ENCODE results near the gene PPARG.

PPARG gene

DNA sequence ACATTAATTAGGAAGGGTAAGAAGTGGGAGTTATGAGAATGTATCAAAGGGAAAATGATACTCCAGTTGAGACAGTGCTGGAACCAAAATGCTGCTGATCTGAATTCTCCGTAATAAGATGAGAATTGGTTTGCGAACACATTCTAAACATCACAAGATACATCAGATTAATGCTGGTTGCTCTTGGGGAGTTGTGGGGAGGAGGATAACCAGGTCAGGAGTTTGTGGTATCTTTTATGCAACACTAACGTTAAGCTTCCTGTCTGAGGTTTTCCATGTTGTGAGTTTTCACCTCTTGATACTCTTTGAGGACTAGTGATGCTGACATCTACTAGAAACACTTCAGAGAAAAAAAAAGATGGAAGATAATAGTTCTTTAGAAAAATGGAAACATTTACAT, 47.2 kb downstream of the PPARG start:
- no peak overlapping the region for H3K4me3 ChIP-seq (ENCODE audit: insufficient read length, low read depth)
- no peak overlapping the region for H3K9ac ChIP-seq (ENCODE audit: insufficient read length, low read depth)
- H3K36me3 ChIP-seq (ENCODE audit: insufficient read depth, insufficient read length, low read length): no peaks in the 10 kb centered on the region
- no peak for DNase-seq (ENCODE audit: low read depth, low spot score)
- no peaks in the 10 kb centered on the region for H3K9me3 ChIP-seq (ENCODE audit: insufficient read depth, low read length)
- TF ChIP-seq YY1 (IDR thresholded peaks at IDR 0.05; ENCODE audit: insufficient read depth, insufficient read length) (no peak), SUZ12 (IDR thresholded peaks at IDR 0.05; ENCODE audit: extremely low read depth, insufficient read depth, insufficient read length) (no peak), ZNF274 (IDR thresholded peaks at IDR 0.05; ENCODE audit: low read depth, low read length) (no peak)
- no peaks in the 10 kb centered on the region for H3K4me1 ChIP-seq (ENCODE audit: insufficient read depth, insufficient read length)
- no peaks in the 10 kb centered on the region for H3K27me3 ChIP-seq (ENCODE audit: insufficient read depth, insufficient read length)

DNA sequence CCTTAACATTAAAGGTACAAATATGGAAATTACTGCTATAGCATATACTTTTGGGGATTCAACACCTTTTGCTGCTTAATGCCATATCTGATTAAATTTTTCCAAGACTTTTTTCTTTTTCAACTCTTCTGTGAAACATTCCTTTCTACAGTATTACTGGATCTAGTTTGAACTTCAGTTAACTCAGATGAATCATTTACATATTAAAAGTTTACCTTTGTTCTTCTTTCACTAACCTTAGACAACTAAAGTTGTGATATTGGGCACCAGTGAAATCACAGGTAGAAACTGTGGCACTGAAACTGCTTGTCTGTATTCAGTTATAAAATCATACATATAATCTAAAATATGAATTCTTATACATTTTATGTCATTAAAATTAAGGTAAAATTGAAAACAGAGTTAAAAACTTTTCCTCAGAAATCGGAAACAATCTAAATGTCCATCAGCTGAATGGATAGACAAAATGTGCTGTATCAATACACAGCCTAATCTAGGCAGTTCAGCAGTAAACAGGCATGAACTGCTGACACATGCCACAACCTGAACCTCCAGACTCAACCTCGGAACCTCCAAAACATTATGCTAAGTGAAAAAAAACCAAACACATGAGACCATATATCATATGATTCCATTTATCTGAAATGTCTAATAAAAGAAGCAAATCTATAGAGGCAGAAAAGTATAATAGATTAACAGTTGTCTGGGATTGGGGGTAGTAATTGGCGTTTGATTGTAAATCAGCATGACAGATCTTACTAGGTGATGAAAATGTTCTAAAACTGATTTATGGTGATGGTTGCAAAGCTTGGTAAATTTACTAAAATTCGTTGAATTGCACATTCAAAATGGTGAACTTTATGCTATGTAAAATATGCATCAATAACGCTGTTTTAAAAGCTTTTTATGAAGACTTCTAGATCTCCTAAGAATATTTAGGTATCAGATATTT, 50.0 kb downstream of the PPARG start:
- TF ChIP-seq SUZ12 (IDR thresholded peaks at IDR 0.05; ENCODE audit: extremely low read depth, insufficient read depth, insufficient read length): no peak
- no peak for TF ChIP-seq ZNF274 (IDR thresholded peaks at IDR 0.05; ENCODE audit: low read depth, low read length)
- TF ChIP-seq YY1 (IDR thresholded peaks at IDR 0.05; ENCODE audit: insufficient read depth, insufficient read length): no peak
- no peak for DNase-seq (ENCODE audit: low read depth, low spot score)
- no peaks in the 10 kb centered on the region for H3K9me3 ChIP-seq (ENCODE audit: insufficient read depth, low read length)
- H3K9ac ChIP-seq (ENCODE audit: insufficient read length, low read depth): no peak overlapping the region
- H3K4me1 ChIP-seq (ENCODE audit: insufficient read depth, insufficient read length): no peaks in the 10 kb centered on the region
- H3K27me3 ChIP-seq (ENCODE audit: insufficient read depth, insufficient read length): no peaks in the 10 kb centered on the region
- no peak overlapping the region for H3K4me3 ChIP-seq (ENCODE audit: insufficient read length, low read depth)
- no peaks in the 10 kb centered on the region for H3K36me3 ChIP-seq (ENCODE audit: insufficient read depth, insufficient read length, low read length)

DNA sequence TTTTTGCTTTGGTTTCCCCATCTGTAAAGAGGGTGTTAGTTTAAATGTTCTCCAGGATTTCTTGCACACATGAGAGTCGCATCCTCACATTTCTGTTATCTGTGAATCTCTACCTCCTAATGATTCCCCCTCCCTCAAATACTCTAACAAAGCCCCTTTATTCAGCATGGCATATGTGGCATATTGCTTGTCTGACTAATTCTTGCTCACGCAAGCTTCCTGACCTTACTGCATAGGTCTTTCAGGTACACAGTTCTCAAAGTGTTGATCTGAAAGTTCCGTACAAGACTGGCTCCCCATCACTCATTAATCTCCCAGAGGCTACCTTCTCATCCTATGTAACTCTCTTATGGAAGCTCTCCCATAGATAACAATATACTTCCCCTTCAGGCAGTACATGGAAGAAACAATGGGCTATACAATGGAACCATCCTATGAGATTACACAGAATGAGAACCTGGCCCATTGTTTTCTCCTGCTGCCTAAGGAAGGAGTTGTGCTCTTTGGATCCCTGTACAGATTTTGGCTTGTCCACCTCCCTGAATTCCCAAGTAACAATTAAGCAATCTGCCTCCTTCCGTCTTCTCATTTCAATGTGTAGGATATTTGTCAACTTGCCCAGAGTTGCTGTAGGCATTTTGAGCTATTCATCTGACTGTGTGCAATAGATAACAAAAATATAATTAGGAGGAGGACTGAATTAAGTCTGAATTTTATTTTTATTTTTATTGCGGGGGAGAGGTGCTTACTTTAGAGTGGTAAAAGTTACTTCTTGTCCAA, 51.0 kb downstream of the PPARG start:
- H3K27me3 ChIP-seq (ENCODE audit: insufficient read depth, insufficient read length): no peaks in the 10 kb centered on the region
- H3K36me3 ChIP-seq (ENCODE audit: insufficient read depth, insufficient read length, low read length): no peaks in the 10 kb centered on the region
- H3K4me3 ChIP-seq (ENCODE audit: insufficient read length, low read depth): no peak overlapping the region
- no peak overlapping the region for H3K9ac ChIP-seq (ENCODE audit: insufficient read length, low read depth)
- TF ChIP-seq SUZ12 (IDR thresholded peaks at IDR 0.05; ENCODE audit: extremely low read depth, insufficient read depth, insufficient read length) (no peak), ZNF274 (IDR thresholded peaks at IDR 0.05; ENCODE audit: low read depth, low read length) (no peak), YY1 (IDR thresholded peaks at IDR 0.05; ENCODE audit: insufficient read depth, insufficient read length) (no peak)
- no peaks in the 10 kb centered on the region for H3K4me1 ChIP-seq (ENCODE audit: insufficient read depth, insufficient read length)
- no peaks in the 10 kb centered on the region for H3K9me3 ChIP-seq (ENCODE audit: insufficient read depth, low read length)
- no peak for DNase-seq (ENCODE audit: low read depth, low spot score)

DNA sequence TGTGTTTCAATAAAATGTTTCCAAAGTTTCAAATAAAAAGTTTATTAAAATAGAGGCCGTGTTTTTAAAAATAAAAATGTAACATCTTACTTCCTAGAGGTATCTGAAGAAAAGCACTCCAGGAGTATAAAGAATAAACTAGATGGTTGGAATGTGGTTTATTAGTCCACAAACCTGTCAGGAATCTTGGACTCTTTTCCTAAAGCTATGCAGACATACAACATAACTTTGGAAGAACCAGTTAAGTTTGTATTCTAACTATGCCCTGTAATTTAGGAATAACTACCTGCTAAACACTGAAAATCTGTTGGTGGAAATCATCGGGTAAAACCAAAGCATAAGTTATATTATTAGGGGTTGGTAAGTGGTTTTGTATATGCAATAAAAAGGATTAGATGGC, 51.6 kb downstream of the PPARG start:
- no peak overlapping the region for H3K9ac ChIP-seq (ENCODE audit: insufficient read length, low read depth)
- TF ChIP-seq SUZ12 (IDR thresholded peaks at IDR 0.05; ENCODE audit: extremely low read depth, insufficient read depth, insufficient read length) (no peak), ZNF274 (IDR thresholded peaks at IDR 0.05; ENCODE audit: low read depth, low read length) (no peak), YY1 (IDR thresholded peaks at IDR 0.05; ENCODE audit: insufficient read depth, insufficient read length) (no peak)
- H3K4me1 ChIP-seq (ENCODE audit: insufficient read depth, insufficient read length): no peaks in the 10 kb centered on the region
- DNase-seq (ENCODE audit: low read depth, low spot score): no peak
- H3K36me3 ChIP-seq (ENCODE audit: insufficient read depth, insufficient read length, low read length): no peaks in the 10 kb centered on the region
- no peak overlapping the region for H3K4me3 ChIP-seq (ENCODE audit: insufficient read length, low read depth)
- no peaks in the 10 kb centered on the region for H3K27me3 ChIP-seq (ENCODE audit: insufficient read depth, insufficient read length)
- H3K9me3 ChIP-seq (ENCODE audit: insufficient read depth, low read length): no peaks in the 10 kb centered on the region

DNA sequence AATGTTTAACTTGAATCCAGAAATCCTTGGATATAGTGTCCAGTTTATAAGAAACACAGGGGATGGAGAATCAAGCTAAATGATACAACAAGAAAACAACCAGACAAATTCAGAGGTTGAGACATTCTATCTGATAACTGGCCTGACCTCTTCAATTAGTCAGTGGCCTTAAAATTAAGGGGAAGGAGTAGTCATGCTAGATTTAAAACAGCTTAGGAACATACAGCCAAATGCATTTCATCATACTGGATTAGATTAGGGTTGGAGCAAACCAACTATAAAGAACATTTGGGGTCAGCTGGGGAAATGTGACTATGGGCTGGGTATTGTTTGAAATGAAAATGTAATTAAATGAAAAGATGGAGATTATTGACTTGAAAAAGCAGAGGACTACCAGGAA, 53.3 kb downstream of the PPARG start:
- no peak for DNase-seq (ENCODE audit: low read depth, low spot score)
- TF ChIP-seq YY1 (IDR thresholded peaks at IDR 0.05; ENCODE audit: insufficient read depth, insufficient read length) (no peak), SUZ12 (IDR thresholded peaks at IDR 0.05; ENCODE audit: extremely low read depth, insufficient read depth, insufficient read length) (no peak), ZNF274 (IDR thresholded peaks at IDR 0.05; ENCODE audit: low read depth, low read length) (no peak)
- Histone ChIP-seq H3K4me1 (ENCODE audit: insufficient read depth, insufficient read length) (no peaks in the 10 kb centered on the region), H3K36me3 (ENCODE audit: insufficient read depth, insufficient read length, low read length) (no peaks in the 10 kb centered on the region), H3K27me3 (ENCODE audit: insufficient read depth, insufficient read length) (no peaks in the 10 kb centered on the region), H3K9me3 (ENCODE audit: insufficient read depth, low read length) (no peaks in the 10 kb centered on the region), H3K9ac (ENCODE audit: insufficient read length, low read depth) (no peak overlapping the region), H3K4me3 (ENCODE audit: insufficient read length, low read depth) (no peak overlapping the region)

DNA sequence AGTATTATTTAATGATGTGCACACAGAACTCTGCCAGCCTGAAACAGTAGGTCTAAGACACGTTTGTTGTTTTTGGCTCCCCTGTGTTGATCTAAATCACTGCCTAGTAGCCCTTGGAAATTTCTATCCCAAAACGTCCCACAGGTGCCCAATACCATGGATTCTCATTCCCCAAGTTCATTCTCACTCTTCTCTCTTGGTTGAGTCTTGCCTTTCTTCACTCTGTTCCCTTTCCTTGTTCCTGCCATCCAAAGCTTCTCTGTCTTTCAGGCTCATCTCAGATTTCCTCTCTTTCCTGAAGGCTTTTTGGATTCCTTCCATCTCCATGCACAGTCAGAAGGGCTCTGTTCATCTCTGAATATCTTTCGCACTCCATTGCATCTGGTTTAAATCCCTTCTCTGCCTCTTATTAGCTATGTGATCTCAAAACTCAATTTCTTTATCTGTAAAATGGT, 54.2 kb downstream of the PPARG start:
- Histone ChIP-seq H3K36me3 (ENCODE audit: insufficient read depth, insufficient read length, low read length) (no peaks in the 10 kb centered on the region), H3K27me3 (ENCODE audit: insufficient read depth, insufficient read length) (no peaks in the 10 kb centered on the region), H3K4me3 (ENCODE audit: insufficient read length, low read depth) (no peak overlapping the region), H3K9me3 (ENCODE audit: insufficient read depth, low read length) (no peaks in the 10 kb centered on the region), H3K9ac (ENCODE audit: insufficient read length, low read depth) (no peak overlapping the region), H3K4me1 (ENCODE audit: insufficient read depth, insufficient read length) (no peaks in the 10 kb centered on the region)
- TF ChIP-seq ZNF274 (IDR thresholded peaks at IDR 0.05; ENCODE audit: low read depth, low read length) (no peak), SUZ12 (IDR thresholded peaks at IDR 0.05; ENCODE audit: extremely low read depth, insufficient read depth, insufficient read length) (no peak), YY1 (IDR thresholded peaks at IDR 0.05; ENCODE audit: insufficient read depth, insufficient read length) (no peak)
- no peak for DNase-seq (ENCODE audit: low read depth, low spot score)

DNA sequence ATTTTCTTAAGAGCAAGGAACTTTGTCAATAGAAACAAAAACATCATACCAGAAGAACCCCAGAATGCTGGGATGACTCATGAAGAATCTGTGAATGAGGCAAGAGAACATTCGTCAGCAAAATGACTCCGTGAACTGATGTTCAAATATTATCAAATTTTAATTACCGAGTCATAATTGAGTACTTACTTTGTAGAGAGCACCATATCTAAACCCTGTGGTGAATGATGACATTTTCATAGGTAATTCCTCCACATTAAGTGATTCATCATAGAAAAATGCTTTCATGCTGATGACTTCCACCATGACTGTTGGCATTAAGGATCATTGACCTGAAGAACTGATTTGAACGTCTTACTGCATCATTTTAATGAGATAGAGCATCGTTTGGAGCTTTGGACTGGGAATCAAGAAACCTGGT, 56.3 kb downstream of the PPARG start:
- Histone ChIP-seq H3K9me3 (ENCODE audit: insufficient read depth, low read length) (no peaks in the 10 kb centered on the region), H3K9ac (ENCODE audit: insufficient read length, low read depth) (no peak overlapping the region), H3K27me3 (ENCODE audit: insufficient read depth, insufficient read length) (no peaks in the 10 kb centered on the region), H3K4me1 (ENCODE audit: insufficient read depth, insufficient read length) (no peaks in the 10 kb centered on the region), H3K4me3 (ENCODE audit: insufficient read length, low read depth) (no peak overlapping the region), H3K36me3 (ENCODE audit: insufficient read depth, insufficient read length, low read length) (no peaks in the 10 kb centered on the region)
- no peak for DNase-seq (ENCODE audit: low read depth, low spot score)
- no peak for TF ChIP-seq ZNF274 (IDR thresholded peaks at IDR 0.05; ENCODE audit: low read depth, low read length)
